Endothelial cell of umbilical vein (primary cell): ENCODE results near the gene UBR7.

Experiments used
- MYC ChIP-seq: IDR thresholded peaks from one replicate; pipeline ENCODE4 v1.6.1; 2011; ENCODE audit warnings: mild to moderate bottlenecking, low read depth, low read length
- POLR2A ChIP-seq: IDR thresholded peaks from 2 replicates; pipeline ENCODE4 v1.6.1; 2012; ENCODE audit warnings: low read depth, mild to moderate bottlenecking, control low read depth, low read length
- TF ChIP-seq, protein P1 (sequence below), 2 donors: IDR thresholded peaks; 1 replicate in 1 of 2; 2 replicates in 1 of 2; pipeline ENCODE4 v1.5.1; 2011; ENCODE audit warnings: low read length in 2 of 2, mild to moderate bottlenecking in 2 of 2, moderate library complexity in 2 of 2, control low read depth in 1 of 2, inconsistent platforms in 1 of 2, low read depth in 1 of 2; ENCODE audit not compliant: insufficient read depth in 1 of 2; ENCODE audit errors: extremely low read depth in 1 of 2

DNA sequence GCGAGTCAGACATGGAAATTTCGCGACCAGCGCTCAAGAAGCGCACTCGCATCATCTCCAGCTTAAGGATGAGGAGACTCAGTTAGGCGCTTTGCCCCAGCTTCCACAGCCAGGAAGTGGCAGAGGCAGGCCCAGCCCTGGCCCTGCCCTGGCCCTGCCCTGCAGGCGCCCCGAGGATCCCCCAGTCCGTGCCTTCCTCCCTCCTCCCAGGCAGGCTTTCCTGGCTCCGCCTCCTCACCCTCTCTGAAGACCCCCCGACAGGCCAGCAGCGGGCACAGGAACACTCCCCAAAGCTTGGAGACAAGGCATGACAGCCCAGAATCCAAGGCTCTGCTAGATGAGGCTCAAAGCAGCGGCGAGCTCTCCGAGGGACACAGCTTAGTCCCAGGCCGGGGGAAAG, 25.1 kb downstream of the UBR7 start:
- TF ChIP-seq, protein P1, sequence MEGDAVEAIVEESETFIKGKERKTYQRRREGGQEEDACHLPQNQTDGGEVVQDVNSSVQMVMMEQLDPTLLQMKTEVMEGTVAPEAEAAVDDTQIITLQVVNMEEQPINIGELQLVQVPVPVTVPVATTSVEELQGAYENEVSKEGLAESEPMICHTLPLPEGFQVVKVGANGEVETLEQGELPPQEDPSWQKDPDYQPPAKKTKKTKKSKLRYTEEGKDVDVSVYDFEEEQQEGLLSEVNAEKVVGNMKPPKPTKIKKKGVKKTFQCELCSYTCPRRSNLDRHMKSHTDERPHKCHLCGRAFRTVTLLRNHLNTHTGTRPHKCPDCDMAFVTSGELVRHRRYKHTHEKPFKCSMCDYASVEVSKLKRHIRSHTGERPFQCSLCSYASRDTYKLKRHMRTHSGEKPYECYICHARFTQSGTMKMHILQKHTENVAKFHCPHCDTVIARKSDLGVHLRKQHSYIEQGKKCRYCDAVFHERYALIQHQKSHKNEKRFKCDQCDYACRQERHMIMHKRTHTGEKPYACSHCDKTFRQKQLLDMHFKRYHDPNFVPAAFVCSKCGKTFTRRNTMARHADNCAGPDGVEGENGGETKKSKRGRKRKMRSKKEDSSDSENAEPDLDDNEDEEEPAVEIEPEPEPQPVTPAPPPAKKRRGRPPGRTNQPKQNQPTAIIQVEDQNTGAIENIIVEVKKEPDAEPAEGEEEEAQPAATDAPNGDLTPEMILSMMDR (IDR thresholded peaks at IDR 0.05; ENCODE audit: extremely low read depth in 1 of 2, insufficient read depth in 1 of 2, low read depth in 1 of 2, low read length in 2 of 2) = no peak
- no peak for TF ChIP-seq MYC
- no peak for TF ChIP-seq POLR2A
